Epithelial cell of umbilical artery (primary cell): ENCODE results near the gene GHDC. TPM values are rescaled to one million over a fixed set of nuclear protein-coding genes. Genes with fewer than 3 reads are reported as not detected.

Experiments
- total RNA-seq: library from RNA; depleted of rRNA; stranded (reverse); fragments of >200 nt; gene quantifications from 2 replicates; pipeline ENCODE4 v1.2.3, GENCODE V29; 2014

Gene GHDC
- 14.0 and 22.8 TPM in 2 replicates for total RNA-seq

GRCh38 chr17:42193969-42194899 is at the start of gene GHDC:
GHDC (minus strand) TSS chr17:42194494; CDS start chr17:42193581, 913 bp downstream.

GRCh38 chr17:42184713-42185620 is 9.3 kb downstream of the GHDC start, which contains the start of gene HCRT:
HCRT (minus strand) TSS chr17:42185452; CDS start chr17:42185365, 87 bp downstream.

GRCh38 chr17:42180922-42181850 is 13.1 kb downstream of the GHDC start, which contains the start of gene KCNH4:
KCNH4 (minus strand) TSS chr17:42181142; CDS start chr17:42180945, 197 bp downstream.

Other genes with a start within 250 kb of the GHDC start
- 36.1 and 65.5 TPM in 2 replicates for gene CNP, start 227.7 kb downstream of the GHDC start, total RNA-seq
- gene DNAJC7, start 177.1 kb downstream of the GHDC start, total RNA-seq, result 78.9 and 90.9 TPM in 2 replicates
- 36.4 and 41.0 TPM in 2 replicates for gene NKIRAS2, start 174.4 kb downstream of the GHDC start, total RNA-seq
- 0.15 and 0.32 TPM in 2 replicates for gene C17orf113, start 143.9 kb downstream of the GHDC start, total RNA-seq
- not detected in 2 replicates for gene ZNF385C, start 96.0 kb downstream of the GHDC start, total RNA-seq
- 5.8 and 41.5 TPM in 2 replicates for gene DHX58, start 81.8 kb downstream of the GHDC start, total RNA-seq
- gene KAT2A, start 73.1 kb downstream of the GHDC start, total RNA-seq, result 4.9 and 11.4 TPM in 2 replicates
- 0.15 TPM in 1 of 2 replicates, not detected in the other for gene HSPB9, start 71.7 kb downstream of the GHDC start, total RNA-seq
- gene RAB5C, start 39.5 kb downstream of the GHDC start, total RNA-seq, result 62.2 and 75.4 TPM in 2 replicates
- not detected in 2 replicates for gene KCNH4, start 13.4 kb downstream of the GHDC start, total RNA-seq
- not detected in 2 replicates for gene HCRT, start 9.0 kb downstream of the GHDC start, total RNA-seq
- 32.2 and 40.1 TPM in 2 replicates for gene STAT5B, start 81.9 kb upstream of the GHDC start, total RNA-seq
- 32.8 and 44.1 TPM in 2 replicates for gene STAT5A, start 94.0 kb upstream of the GHDC start, total RNA-seq
- 58.8 and 83.6 TPM in 2 replicates for gene STAT3, start 193.9 kb upstream of the GHDC start, total RNA-seq
- gene CAVIN1, start 228.8 kb upstream of the GHDC start, total RNA-seq, result 659 and 669 TPM in 2 replicates